ENCODE data around the gene SEMA4D. TPM values are rescaled to one million over a fixed set of nuclear protein-coding genes. Genes with fewer than 3 reads are reported as not detected.

Gene SEMA4D
- total and polyA plus RNA-seq, 2 experiments from 2014 or later: 9.4 to 10.4 TPM

DNA sequence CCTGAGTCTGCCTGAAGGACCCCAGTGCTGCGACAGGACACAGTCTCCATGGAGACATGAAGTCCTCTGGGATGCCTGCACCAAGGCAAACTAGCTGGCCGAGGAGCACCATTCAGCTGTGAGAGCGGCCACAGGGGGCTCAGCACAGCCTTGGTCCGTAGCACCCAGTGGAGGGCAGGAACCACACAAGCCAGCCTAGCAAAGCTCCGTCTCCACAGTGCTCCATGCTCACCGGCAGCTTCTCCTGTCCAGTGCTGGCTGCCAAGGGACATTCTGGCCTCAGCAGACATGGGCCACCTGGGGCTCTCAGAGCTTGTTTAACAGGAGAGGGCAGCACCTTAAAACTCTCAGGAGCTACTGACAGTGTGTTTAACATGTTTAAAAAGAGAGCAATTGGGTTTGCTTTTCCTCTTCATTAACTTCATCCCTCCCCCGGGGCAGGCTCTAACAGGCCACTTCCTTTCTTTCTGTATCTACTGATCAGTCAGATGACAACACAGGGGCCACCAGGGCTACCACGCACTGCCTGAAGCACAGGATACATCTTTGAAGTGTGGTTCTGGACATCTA lies 122.6 kb downstream of the SEMA4D start:
- no peak for DNase-seq (ENCODE audit: low spot score)
- no peaks in the 10 kb centered on the region for H3K9me2 ChIP-seq (replicated peaks; ENCODE audit: insufficient read depth)
- H3K9me3 ChIP-seq (ENCODE audit: low read depth): no peaks in the 10 kb centered on the region
- H3K27ac ChIP-seq: no peak overlapping the region
- 62% methylated on average over 8 of the region's 8 CpGs for WGBS (ENCODE audit: low lambda C conversion rate, missing lambda C conversion rate)
- H3K36me3 ChIP-seq (replicated peaks; ENCODE audit: insufficient read depth, low read depth): no peaks in the 10 kb centered on the region
- H3K27me3 ChIP-seq: no peaks in the 10 kb centered on the region
- no peak overlapping the region for H3K4me3 ChIP-seq
- H3K4me2 ChIP-seq: no peak overlapping the region
- no peaks in the 10 kb centered on the region for H3K79me2 ChIP-seq
- H4K20me1 ChIP-seq (ENCODE audit: insufficient read depth, poor library complexity, severe bottlenecking): no peaks in the 10 kb centered on the region
- H2AFZ ChIP-seq: no peak overlapping the region
- H3K4me1 ChIP-seq (ENCODE audit: insufficient read depth): no peaks in the 10 kb centered on the region
- TF ChIP-seq, protein P1, sequence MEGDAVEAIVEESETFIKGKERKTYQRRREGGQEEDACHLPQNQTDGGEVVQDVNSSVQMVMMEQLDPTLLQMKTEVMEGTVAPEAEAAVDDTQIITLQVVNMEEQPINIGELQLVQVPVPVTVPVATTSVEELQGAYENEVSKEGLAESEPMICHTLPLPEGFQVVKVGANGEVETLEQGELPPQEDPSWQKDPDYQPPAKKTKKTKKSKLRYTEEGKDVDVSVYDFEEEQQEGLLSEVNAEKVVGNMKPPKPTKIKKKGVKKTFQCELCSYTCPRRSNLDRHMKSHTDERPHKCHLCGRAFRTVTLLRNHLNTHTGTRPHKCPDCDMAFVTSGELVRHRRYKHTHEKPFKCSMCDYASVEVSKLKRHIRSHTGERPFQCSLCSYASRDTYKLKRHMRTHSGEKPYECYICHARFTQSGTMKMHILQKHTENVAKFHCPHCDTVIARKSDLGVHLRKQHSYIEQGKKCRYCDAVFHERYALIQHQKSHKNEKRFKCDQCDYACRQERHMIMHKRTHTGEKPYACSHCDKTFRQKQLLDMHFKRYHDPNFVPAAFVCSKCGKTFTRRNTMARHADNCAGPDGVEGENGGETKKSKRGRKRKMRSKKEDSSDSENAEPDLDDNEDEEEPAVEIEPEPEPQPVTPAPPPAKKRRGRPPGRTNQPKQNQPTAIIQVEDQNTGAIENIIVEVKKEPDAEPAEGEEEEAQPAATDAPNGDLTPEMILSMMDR (IDR thresholded peaks at IDR 0.05; ENCODE audit: poor library complexity): no peak
- no peak for TF ChIP-seq EZH2 (IDR thresholded peaks at IDR 0.05; ENCODE audit: borderline replicate concordance)
- TF ChIP-seq EZH2phosphoT487 (IDR thresholded peaks at IDR 0.05; ENCODE audit: low read depth, severe bottlenecking, unreplicated experiment): no peak

DNA sequence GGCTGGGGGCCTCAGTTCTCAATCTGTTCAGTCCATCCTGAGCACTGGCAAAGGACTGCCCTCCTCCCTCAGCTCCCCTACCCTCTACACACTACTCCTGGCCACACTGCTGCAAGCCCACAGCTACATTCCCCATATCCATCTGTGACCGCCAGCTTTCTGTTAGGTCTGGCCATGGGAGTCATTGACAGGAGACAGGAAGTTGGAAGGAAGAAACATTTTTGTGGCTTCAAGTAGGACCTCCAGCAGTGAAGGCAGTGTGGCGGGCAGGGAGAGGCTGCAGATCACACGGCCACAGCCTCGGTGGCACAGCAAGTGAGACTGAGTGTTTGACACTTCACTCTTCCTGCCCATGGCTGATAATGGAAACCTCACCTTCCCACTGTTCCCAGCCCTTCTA lies 123.7 kb downstream of the SEMA4D start:
- no peaks in the 10 kb centered on the region for H3K79me2 ChIP-seq
- H2AFZ ChIP-seq: no peak overlapping the region
- H3K9me3 ChIP-seq (ENCODE audit: low read depth): no peaks in the 10 kb centered on the region
- TF ChIP-seq EZH2 (IDR thresholded peaks at IDR 0.05; ENCODE audit: borderline replicate concordance) (no peak), EZH2phosphoT487 (IDR thresholded peaks at IDR 0.05; ENCODE audit: low read depth, severe bottlenecking, unreplicated experiment) (no peak)
- TF ChIP-seq, protein P1 (IDR thresholded peaks at IDR 0.05; ENCODE audit: poor library complexity): no peak
- no peaks in the 10 kb centered on the region for H4K20me1 ChIP-seq (ENCODE audit: insufficient read depth, poor library complexity, severe bottlenecking)
- no peaks in the 10 kb centered on the region for H3K9me2 ChIP-seq (replicated peaks; ENCODE audit: insufficient read depth)
- no peak overlapping the region for H3K27ac ChIP-seq
- H3K4me1 ChIP-seq (ENCODE audit: insufficient read depth): no peaks in the 10 kb centered on the region
- H3K36me3 ChIP-seq (replicated peaks; ENCODE audit: insufficient read depth, low read depth): no peaks in the 10 kb centered on the region
- no peak for DNase-seq (ENCODE audit: low spot score)
- no peak overlapping the region for H3K4me3 ChIP-seq
- 83% methylated on average over 4 of the region's 4 CpGs for WGBS (ENCODE audit: low lambda C conversion rate, missing lambda C conversion rate)
- H3K27me3 ChIP-seq: no peaks in the 10 kb centered on the region
- H3K4me2 ChIP-seq: no peak overlapping the region

DNA sequence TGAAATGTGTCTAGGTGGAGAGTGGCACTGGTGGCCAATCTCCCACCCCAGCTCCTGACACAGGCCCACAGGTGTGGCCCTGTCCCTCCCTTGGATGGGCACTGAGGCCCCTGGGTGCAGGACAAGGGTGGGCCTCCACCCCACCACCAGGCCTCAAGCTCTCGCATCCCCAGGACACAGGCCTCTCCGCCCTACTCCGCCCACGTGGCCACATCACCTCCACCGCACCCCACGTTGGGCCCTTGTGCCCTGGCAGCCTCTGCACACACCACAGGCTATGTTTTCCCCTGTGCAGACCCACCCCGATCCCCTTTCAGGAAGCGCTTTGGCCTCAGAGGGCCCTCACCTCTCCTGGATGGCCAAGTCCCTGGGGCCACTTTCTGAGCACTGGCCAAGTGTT lies 124.9 kb downstream of the SEMA4D start:
- Histone ChIP-seq H3K27ac (no peak overlapping the region), H3K9me2 (replicated peaks; ENCODE audit: insufficient read depth) (no peaks in the 10 kb centered on the region), H3K36me3 (replicated peaks; ENCODE audit: insufficient read depth, low read depth) (no peaks in the 10 kb centered on the region), H3K4me3 (no peak overlapping the region), H3K9me3 (ENCODE audit: low read depth) (no peaks in the 10 kb centered on the region), H3K79me2 (no peaks in the 10 kb centered on the region), H2AFZ (no peak overlapping the region), H3K27me3 (no peaks in the 10 kb centered on the region), H4K20me1 (ENCODE audit: insufficient read depth, poor library complexity, severe bottlenecking) (no peaks in the 10 kb centered on the region), H3K4me2 (no peak overlapping the region), H3K4me1 (ENCODE audit: insufficient read depth) (no peaks in the 10 kb centered on the region)
- TF ChIP-seq, protein P1 (IDR thresholded peaks at IDR 0.05; ENCODE audit: poor library complexity): no peak
- no peak for TF ChIP-seq EZH2phosphoT487 (IDR thresholded peaks at IDR 0.05; ENCODE audit: low read depth, severe bottlenecking, unreplicated experiment)
- TF ChIP-seq EZH2 (IDR thresholded peaks at IDR 0.05; ENCODE audit: borderline replicate concordance): no peak
- no peak for DNase-seq (ENCODE audit: low spot score)
- 96% methylated on average over 8 of the region's 8 CpGs for WGBS (ENCODE audit: low lambda C conversion rate, missing lambda C conversion rate)
